Right ventricle myocardium inferior (tissue), 1 donor: Measurements from ENCODE around the gene FLVCR1. TPM values are rescaled to one million over a fixed set of nuclear protein-coding genes. Genes with fewer than 3 reads are reported as not detected.
"Not testable (repeated sequence)": the region's sequence is repeated elsewhere in the genome, so short reads cannot be mapped to it uniquely, and the experiment has no call there.

Source experiments
- ATAC-seq: fragments of 200-7000 bp; cut with Tn5 transposase; one replicate; pipeline ENCODE4 v1.9.1; 2020; ENCODE audit warnings: mild to moderate bottlenecking, moderate library complexity
- DNase-seq: peaks from one replicate; pipeline ENCODE4 v3.0.0; 2021; ENCODE audit errors: missing footprints
- intact Hi-C: fragments of 100-400 bp; cut with DNase I; formaldehyde crosslinking; loops from one replicate; pipeline ENCODE4 v1.11.0; 2022
- total RNA-seq: library from RNA; stranded (reverse); fragmentation: NEBNext Ultra II Directional; extraction: Animal tissue kit (Norgen Biotek cat#: 25700); gene quantifications from one replicate; pipeline ENCODE4 v1.2.1, GENCODE V29; 2021
- donor health status: DM: no; HTN: yes; CAD: no; lungs with severe emphysema.

Gene FLVCR1
- total RNA-seq, 1 donor from 2014 or later: 1.5 TPM

- intact Hi-C loops: no loop called here
- DNase-seq (no peak), ATAC-seq (no peak)
Measured at GRCh38 chr1:212856755-212857154, 1.3 kb upstream of the FLVCR1 start.

GRCh38 chr1:212858461-212859265 lies 588 bp downstream of the FLVCR1 start:
- intact Hi-C loops: no loop called here
- DNase-seq (peak; percentile 71), ATAC-seq (peak; percentile 45)

GRCh38 chr1:212860713-212861581 lies 2.9 kb downstream of the FLVCR1 start:
- ATAC-seq: no peak
- intact Hi-C loops: no loop called here
- DNase-seq: no peak

GRCh38 chr1:212862111-212862690 lies 4.1 kb downstream of the FLVCR1 start:
- intact Hi-C loops: no loop called here
- no peak for ATAC-seq

GRCh38 chr1:212863345-212863744 lies 5.3 kb downstream of the FLVCR1 start:
- ATAC-seq, intact Hi-C loops, DNase-seq: not testable (repeated sequence)

More at GRCh38 chr1:212862111-212862690, 4.1 kb downstream of the FLVCR1 start:
- DNase-seq: no peak

- intact Hi-C loops: no loop called here
- ATAC-seq (no peak), DNase-seq (no peak)
Measured at GRCh38 chr1:212864201-212864600, 6.1 kb downstream of the FLVCR1 start.

GRCh38 chr1:212867192-212867591 lies 9.1 kb downstream of the FLVCR1 start:
- intact Hi-C loops: no loop called here

GRCh38 chr1:212871976-212872375 lies 13.9 kb downstream of the FLVCR1 start:
- DNase-seq (no peak), ATAC-seq (no peak)
- intact Hi-C loops: no loop called here

More at GRCh38 chr1:212867192-212867591, 9.1 kb downstream of the FLVCR1 start:
- ATAC-seq: no peak
- no peak for DNase-seq

- ATAC-seq: no peak
- no peak for DNase-seq
- intact Hi-C loops: no loop called here
Measured at GRCh38 chr1:212873518-212873917, 15.4 kb downstream of the FLVCR1 start.

GRCh38 chr1:212878418-212878817 lies 20.3 kb downstream of the FLVCR1 start:
- intact Hi-C loops: no loop called here
- ATAC-seq: no peak

GRCh38 chr1:212879947-212880690 lies 22.0 kb downstream of the FLVCR1 start:
- intact Hi-C loops: no loop called here
- ATAC-seq (no peak), DNase-seq (no peak)

More at GRCh38 chr1:212878418-212878817, 20.3 kb downstream of the FLVCR1 start:
- no peak for DNase-seq

- DNase-seq (no peak), ATAC-seq (no peak)
- intact Hi-C loops: no loop called here
Measured at GRCh38 chr1:212884592-212884991, 26.5 kb downstream of the FLVCR1 start.

GRCh38 chr1:212892108-212892507 lies 34.0 kb downstream of the FLVCR1 start:
- ATAC-seq: no peak
- intact Hi-C loops: no loop called here
- DNase-seq: no peak

GRCh38 chr1:212899845-212900244 lies 41.8 kb downstream of the FLVCR1 start:
- intact Hi-C loops: no loop called here
- DNase-seq: no peak
- no peak for ATAC-seq

GRCh38 chr1:212901290-212901689 lies 43.2 kb downstream of the FLVCR1 start:
- DNase-seq (no peak), ATAC-seq (no peak)
- intact Hi-C loops: no loop called here

GRCh38 chr1:212902054-212902453 lies 44.0 kb downstream of the FLVCR1 start:
- intact Hi-C loops: no loop called here
- ATAC-seq (no peak), DNase-seq (no peak)

GRCh38 chr1:212903664-212904063 lies 45.6 kb downstream of the FLVCR1 start:
- ATAC-seq (no peak), DNase-seq (no peak)
- intact Hi-C loops: no loop called here

GRCh38 chr1:212908071-212908470 lies 50.0 kb downstream of the FLVCR1 start:
- intact Hi-C loops, DNase-seq, ATAC-seq: not testable (repeated sequence)

- DNase-seq (no peak), ATAC-seq (no peak)
- intact Hi-C loops: no loop called here
Measured at GRCh38 chr1:212908971-212909370, 50.9 kb downstream of the FLVCR1 start.
